ENCODE data around the gene LAS1L.
"Not testable (repeated sequence)": the region's sequence is repeated elsewhere in the genome, so short reads cannot be mapped to it uniquely, and the experiment has no call there.

Gene LAS1L

GRCh38 chrX:65517923-65518322 lies 16.7 kb downstream of the LAS1L start:
- no peak for DNase-seq (ENCODE audit: low read depth in 3 of 3)

GRCh38 chrX:65516756-65517155 lies 17.8 kb downstream of the LAS1L start:
- DNase-seq (ENCODE audit: low read depth in 3 of 3), result no peak

- DNase-seq (ENCODE audit: low read depth in 3 of 3), result no peak
Observed at GRCh38 chrX:65513610-65514009, 21.0 kb downstream of the LAS1L start.

- no peak for DNase-seq (ENCODE audit: low read depth in 3 of 3)
Observed at GRCh38 chrX:65509400-65509799, 25.2 kb downstream of the LAS1L start.

- DNase-seq (ENCODE audit: low read depth in 3 of 3), result no peak
Observed at GRCh38 chrX:65508851-65509250, 25.7 kb downstream of the LAS1L start.

GRCh38 chrX:65502618-65503017 lies 32.0 kb downstream of the LAS1L start:
- no peak for DNase-seq (ENCODE audit: low read depth in 3 of 3)

- DNase-seq (ENCODE audit: low read depth in 3 of 3), result no peak
Observed at GRCh38 chrX:65493431-65493830, 41.2 kb downstream of the LAS1L start.

GRCh38 chrX:65491620-65492019 lies 43.0 kb downstream of the LAS1L start:
- no peak for DNase-seq (ENCODE audit: low read depth in 3 of 3)

GRCh38 chrX:65488495-65488894 lies 46.1 kb downstream of the LAS1L start:
- no peak for DNase-seq (ENCODE audit: low read depth in 3 of 3)

GRCh38 chrX:65480960-65481359 lies 53.6 kb downstream of the LAS1L start:
- DNase-seq (ENCODE audit: low read depth in 3 of 3), result no peak

GRCh38 chrX:65479102-65479501 lies 55.5 kb downstream of the LAS1L start:
- not testable (repeated sequence) for DNase-seq (ENCODE audit: low read depth in 3 of 3)

GRCh38 chrX:65476564-65476963 lies 58.0 kb downstream of the LAS1L start:
- no peak for DNase-seq (ENCODE audit: low read depth in 3 of 3)

- DNase-seq (ENCODE audit: low read depth in 3 of 3), result no peak
Observed at GRCh38 chrX:65463550-65463949, 71.0 kb downstream of the LAS1L start.
